NCI-H2227 (cell line): ENCODE data around the gene NPIPA7.
"Not testable (repeated sequence)": the region's sequence is repeated elsewhere in the genome, so short reads cannot be mapped to it uniquely, and the experiment has no call there.

Experiments
- DNase-seq: peaks from one replicate; lab custom pipeline; 2025; ENCODE audit not compliant: unreplicated experiment; lab: John Stamatoyannopoulos, UW

NPIPA7 gene

GRCh38 chr16:16378840-16379239, at the start of gene NPIPA7:
NPIPA7 (plus strand) TSS chr16:16379140; CDS start chr16:16379245, 105 bp downstream.
- not testable (repeated sequence) for DNase-seq

GRCh38 chr16:16331466-16331865, 47.5 kb upstream of the NPIPA7 start:
- DNase-seq: not testable (repeated sequence)

- DNase-seq: not testable (repeated sequence)
Observed at GRCh38 chr16:16357556-16357955, 21.4 kb upstream of the NPIPA7 start.

GRCh38 chr16:16358539-16359240, 20.2 kb upstream of the NPIPA7 start:
- not testable (repeated sequence) for DNase-seq

- DNase-seq: not testable (repeated sequence)
Observed at GRCh38 chr16:16363595-16363994, 15.3 kb upstream of the NPIPA7 start.

- not testable (repeated sequence) for DNase-seq
Observed at GRCh38 chr16:16364100-16364499, 14.8 kb upstream of the NPIPA7 start.

GRCh38 chr16:16364701-16365100, 14.2 kb upstream of the NPIPA7 start:
- not testable (repeated sequence) for DNase-seq

- DNase-seq: not testable (repeated sequence)
Observed at GRCh38 chr16:16365319-16365718, 13.6 kb upstream of the NPIPA7 start.

GRCh38 chr16:16365851-16366250, 13.1 kb upstream of the NPIPA7 start:
- not testable (repeated sequence) for DNase-seq

- not testable (repeated sequence) for DNase-seq
Observed at GRCh38 chr16:16366552-16367284, 12.2 kb upstream of the NPIPA7 start.

- DNase-seq: not testable (repeated sequence)
Observed at GRCh38 chr16:16367285-16367628, 11.7 kb upstream of the NPIPA7 start.

- DNase-seq: not testable (repeated sequence)
Observed at GRCh38 chr16:16369081-16369856, 9.7 kb upstream of the NPIPA7 start.

- not testable (repeated sequence) for DNase-seq
Observed at GRCh38 chr16:16371136-16371735, 7.7 kb upstream of the NPIPA7 start.

- not testable (repeated sequence) for DNase-seq
Observed at GRCh38 chr16:16374192-16374591, 4.7 kb upstream of the NPIPA7 start.

GRCh38 chr16:16399685-16400084, 20.7 kb downstream of the NPIPA7 start:
- not testable (repeated sequence) for DNase-seq

GRCh38 chr16:16402333-16402732, 23.4 kb downstream of the NPIPA7 start:
- not testable (repeated sequence) for DNase-seq

- not testable (repeated sequence) for DNase-seq
Observed at GRCh38 chr16:16404283-16404682, 25.3 kb downstream of the NPIPA7 start.

- not testable (repeated sequence) for DNase-seq
Observed at GRCh38 chr16:16405421-16405820, 26.5 kb downstream of the NPIPA7 start.

- DNase-seq: not testable (repeated sequence)
Observed at GRCh38 chr16:16408430-16408829, 29.5 kb downstream of the NPIPA7 start.

GRCh38 chr16:16413773-16414172, 34.8 kb downstream of the NPIPA7 start:
- DNase-seq: not testable (repeated sequence)

GRCh38 chr16:16417071-16417470, 38.1 kb downstream of the NPIPA7 start:
- DNase-seq: not testable (repeated sequence)
